ENCODE data around the gene CAPN8. TPM values are rescaled to one million over a fixed set of nuclear protein-coding genes. Genes with fewer than 3 reads are reported as not detected.

The CAPN8 gene
- total and polyA plus RNA-seq, 2 experiments from 2014 or later, result 0.15 TPM; not detected in 1

DNA sequence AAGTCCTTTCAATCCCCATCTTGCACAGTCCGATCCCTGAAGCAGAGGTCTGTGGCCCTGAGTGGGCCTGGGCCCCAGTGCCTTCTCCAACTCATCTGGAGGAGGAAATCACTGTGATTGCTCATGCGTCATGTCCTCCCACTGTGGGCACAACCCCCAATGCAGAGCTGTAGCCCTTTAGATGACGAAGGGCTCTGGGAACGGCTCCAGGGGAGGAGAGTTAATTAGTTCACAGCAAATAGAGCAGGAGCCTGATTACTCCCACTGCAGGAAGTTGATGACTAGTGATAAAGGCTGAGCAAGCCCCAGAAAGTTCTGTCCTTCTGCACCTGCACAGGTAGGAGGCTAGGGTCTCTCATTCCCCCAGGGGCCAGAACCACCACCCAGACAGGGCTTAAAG lies 160.8 kb downstream of the CAPN8 start:
- no peak overlapping the region for H3K4me3 ChIP-seq
- H3K27me3 ChIP-seq, result no peaks in the 10 kb centered on the region
- TF ChIP-seq, protein P1, sequence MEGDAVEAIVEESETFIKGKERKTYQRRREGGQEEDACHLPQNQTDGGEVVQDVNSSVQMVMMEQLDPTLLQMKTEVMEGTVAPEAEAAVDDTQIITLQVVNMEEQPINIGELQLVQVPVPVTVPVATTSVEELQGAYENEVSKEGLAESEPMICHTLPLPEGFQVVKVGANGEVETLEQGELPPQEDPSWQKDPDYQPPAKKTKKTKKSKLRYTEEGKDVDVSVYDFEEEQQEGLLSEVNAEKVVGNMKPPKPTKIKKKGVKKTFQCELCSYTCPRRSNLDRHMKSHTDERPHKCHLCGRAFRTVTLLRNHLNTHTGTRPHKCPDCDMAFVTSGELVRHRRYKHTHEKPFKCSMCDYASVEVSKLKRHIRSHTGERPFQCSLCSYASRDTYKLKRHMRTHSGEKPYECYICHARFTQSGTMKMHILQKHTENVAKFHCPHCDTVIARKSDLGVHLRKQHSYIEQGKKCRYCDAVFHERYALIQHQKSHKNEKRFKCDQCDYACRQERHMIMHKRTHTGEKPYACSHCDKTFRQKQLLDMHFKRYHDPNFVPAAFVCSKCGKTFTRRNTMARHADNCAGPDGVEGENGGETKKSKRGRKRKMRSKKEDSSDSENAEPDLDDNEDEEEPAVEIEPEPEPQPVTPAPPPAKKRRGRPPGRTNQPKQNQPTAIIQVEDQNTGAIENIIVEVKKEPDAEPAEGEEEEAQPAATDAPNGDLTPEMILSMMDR (IDR thresholded peaks at IDR 0.05; ENCODE audit: low read depth, low read length), result no peak
- DNase-seq (ENCODE audit: low read depth in 1 of 2, low spot score in 1 of 2), result peak in 1 of 2 donors; percentile 87
- no peaks in the 10 kb centered on the region for H3K9me3 ChIP-seq (ENCODE audit: low read depth)
- no peaks in the 10 kb centered on the region for H3K36me3 ChIP-seq
- no peaks in the 10 kb centered on the region for H3K4me1 ChIP-seq (ENCODE audit: low read depth)
- H3K27ac ChIP-seq, result no peak overlapping the region

DNA sequence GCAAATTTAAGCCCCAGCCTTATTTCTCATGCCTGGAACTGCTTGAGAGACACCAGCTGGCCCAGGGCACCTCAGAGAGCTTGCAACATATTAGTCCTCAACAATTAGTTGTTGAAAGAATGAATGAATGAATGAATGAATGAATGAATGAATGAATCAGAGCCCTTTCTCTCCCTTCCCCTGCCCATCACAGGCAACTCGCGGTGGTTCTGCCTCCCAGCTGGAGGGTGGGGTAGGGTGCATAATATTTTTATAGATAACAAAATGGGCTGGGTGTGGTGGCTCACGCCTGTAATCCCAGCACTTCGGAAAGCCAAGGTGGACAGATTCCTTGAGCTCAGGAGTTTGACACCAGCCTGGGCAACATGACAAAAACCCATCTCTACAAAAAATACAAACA lies 162.2 kb downstream of the CAPN8 start:
- no peaks in the 10 kb centered on the region for H3K9me3 ChIP-seq (ENCODE audit: low read depth)
- no peaks in the 10 kb centered on the region for H3K36me3 ChIP-seq
- no peak overlapping the region for H3K27ac ChIP-seq
- TF ChIP-seq, protein P1 (IDR thresholded peaks at IDR 0.05; ENCODE audit: low read depth, low read length), result no peak
- no peak for DNase-seq (ENCODE audit: low read depth in 1 of 2, low spot score in 1 of 2)
- no peaks in the 10 kb centered on the region for H3K27me3 ChIP-seq
- no peaks in the 10 kb centered on the region for H3K4me1 ChIP-seq (ENCODE audit: low read depth)
- H3K4me3 ChIP-seq, result no peak overlapping the region

DNA sequence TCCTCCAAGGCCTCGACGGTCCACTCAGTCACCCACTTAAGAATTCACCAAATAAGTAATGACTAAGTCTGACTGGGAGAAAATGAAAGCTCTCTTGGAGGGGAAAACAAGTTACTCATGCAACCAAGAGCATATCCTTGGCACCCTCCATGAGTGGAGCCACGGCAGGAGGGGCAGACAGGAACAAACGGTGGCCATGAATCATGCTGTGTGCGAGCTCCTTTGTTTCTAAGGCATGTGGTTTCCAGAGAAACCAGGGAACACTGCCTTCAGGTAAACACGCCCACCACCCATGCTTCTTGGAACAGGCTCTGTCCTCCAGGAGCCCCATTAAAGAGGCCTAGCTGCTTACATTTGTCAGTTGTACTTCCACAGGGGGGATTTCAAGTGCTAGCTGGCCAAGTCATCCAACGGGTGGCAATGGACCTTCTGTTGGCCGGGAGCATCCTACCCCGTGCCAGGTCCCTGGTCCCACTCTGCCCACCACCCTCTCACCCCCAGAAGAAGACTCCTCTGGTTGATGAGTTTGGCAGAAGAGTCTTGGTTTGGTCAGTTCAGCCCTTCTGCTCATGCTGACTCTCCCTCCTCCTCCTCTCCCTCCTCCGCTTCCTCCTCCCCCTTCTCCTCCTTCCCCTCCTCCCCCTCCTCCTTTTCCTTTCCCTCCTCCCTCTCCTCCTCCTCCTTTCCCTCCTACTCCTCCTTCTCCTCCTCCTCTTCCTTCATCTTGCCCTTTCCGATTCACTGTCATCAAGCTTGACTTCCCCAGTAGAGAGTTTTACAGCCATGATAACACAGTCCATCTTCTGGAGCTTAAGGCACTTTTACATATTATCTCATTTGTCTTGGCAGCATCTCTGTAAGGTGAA lies 164.7 kb downstream of the CAPN8 start:
- DNase-seq (ENCODE audit: low read depth in 1 of 2, low spot score in 1 of 2), result peak in 1 of 2 donors; percentile 87
- TF ChIP-seq, protein P1 (IDR thresholded peaks at IDR 0.05; ENCODE audit: low read depth, low read length), result no peak
- no peaks in the 10 kb centered on the region for H3K4me1 ChIP-seq (ENCODE audit: low read depth)
- H3K4me3 ChIP-seq, result no peak overlapping the region
- no peaks in the 10 kb centered on the region for H3K36me3 ChIP-seq
- H3K27ac ChIP-seq, result no peak overlapping the region
- H3K9me3 ChIP-seq (ENCODE audit: low read depth), result no peaks in the 10 kb centered on the region
- H3K27me3 ChIP-seq, result no peaks in the 10 kb centered on the region

DNA sequence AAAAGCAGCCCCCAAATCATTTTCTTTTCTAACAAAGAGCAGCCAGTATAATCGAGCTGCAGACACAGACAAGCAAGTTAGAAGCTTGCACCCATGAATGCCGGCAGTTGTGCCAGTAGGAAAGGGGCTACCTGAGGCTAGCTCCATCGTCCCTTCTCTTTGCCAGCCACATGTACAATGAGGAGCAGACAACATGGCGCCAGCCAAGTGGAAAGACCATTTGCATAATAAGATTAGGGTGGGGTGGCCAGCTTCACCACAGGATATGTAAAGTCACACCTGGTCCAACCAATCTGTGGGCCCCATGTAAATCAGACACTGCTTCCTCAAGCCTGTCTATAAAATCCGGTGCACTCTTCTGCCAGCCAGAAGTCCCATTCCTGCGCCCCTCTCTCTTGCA lies 168.6 kb downstream of the CAPN8 start:
- no peak for DNase-seq (ENCODE audit: low read depth in 1 of 2, low spot score in 1 of 2)
- TF ChIP-seq, protein P1 (IDR thresholded peaks at IDR 0.05; ENCODE audit: low read depth, low read length), result no peak
- Histone ChIP-seq H3K36me3 (no peaks in the 10 kb centered on the region), H3K4me1 (ENCODE audit: low read depth) (no peaks in the 10 kb centered on the region), H3K4me3 (no peak overlapping the region), H3K9me3 (ENCODE audit: low read depth) (no peaks in the 10 kb centered on the region), H3K27me3 (no peaks in the 10 kb centered on the region), H3K27ac (no peak overlapping the region)

DNA sequence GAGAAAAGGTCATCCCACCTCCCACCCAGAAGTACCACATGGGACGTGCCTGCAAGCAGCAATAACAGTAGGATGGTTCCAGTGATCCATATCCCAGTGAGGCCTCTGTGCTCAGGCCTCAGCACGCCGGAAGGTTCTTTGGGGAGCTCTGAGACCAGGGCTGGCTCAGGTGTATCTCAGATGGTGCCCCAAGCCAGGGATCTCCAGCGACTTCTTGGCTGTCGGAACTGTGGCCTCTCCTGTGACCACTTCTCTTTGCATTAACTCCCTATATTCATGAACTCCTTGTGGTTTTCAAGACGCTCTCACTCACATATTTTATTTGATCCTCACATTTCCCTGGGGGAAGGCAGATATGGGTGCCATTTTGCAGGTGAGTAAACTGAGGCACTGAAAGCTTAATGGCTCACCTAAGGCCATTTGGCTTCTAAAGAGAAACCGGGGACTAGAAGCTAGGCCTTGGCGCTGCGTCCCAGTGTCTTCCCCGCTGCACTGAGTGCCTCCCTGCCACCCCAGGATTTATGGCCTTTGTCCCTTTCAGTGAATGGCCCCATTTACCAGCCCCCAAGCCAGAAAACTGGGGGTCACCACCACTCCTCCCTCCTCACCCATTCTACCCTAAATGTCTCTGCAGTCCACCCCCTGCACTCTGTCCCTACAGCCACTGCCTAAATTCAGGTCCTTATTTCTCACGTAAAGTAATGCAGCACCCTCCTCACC lies 170.4 kb downstream of the CAPN8 start:
- Histone ChIP-seq H3K27me3 (no peaks in the 10 kb centered on the region), H3K4me3 (no peak overlapping the region), H3K36me3 (no peaks in the 10 kb centered on the region), H3K27ac (no peak overlapping the region), H3K4me1 (ENCODE audit: low read depth) (no peaks in the 10 kb centered on the region), H3K9me3 (ENCODE audit: low read depth) (no peaks in the 10 kb centered on the region)
- TF ChIP-seq, protein P1 (IDR thresholded peaks at IDR 0.05; ENCODE audit: low read depth, low read length), result no peak
- DNase-seq (ENCODE audit: low read depth in 1 of 2, low spot score in 1 of 2), result no peak
